Measurements from ENCODE around the gene ADK. TPM values are rescaled to one million over a fixed set of nuclear protein-coding genes. Genes with fewer than 3 reads are reported as not detected.

Gene ADK
- total and polyA plus RNA-seq, 2 of the 4 experiments (the other 2 are of a cell fraction) = 30.6 to 40.9 TPM

DNA sequence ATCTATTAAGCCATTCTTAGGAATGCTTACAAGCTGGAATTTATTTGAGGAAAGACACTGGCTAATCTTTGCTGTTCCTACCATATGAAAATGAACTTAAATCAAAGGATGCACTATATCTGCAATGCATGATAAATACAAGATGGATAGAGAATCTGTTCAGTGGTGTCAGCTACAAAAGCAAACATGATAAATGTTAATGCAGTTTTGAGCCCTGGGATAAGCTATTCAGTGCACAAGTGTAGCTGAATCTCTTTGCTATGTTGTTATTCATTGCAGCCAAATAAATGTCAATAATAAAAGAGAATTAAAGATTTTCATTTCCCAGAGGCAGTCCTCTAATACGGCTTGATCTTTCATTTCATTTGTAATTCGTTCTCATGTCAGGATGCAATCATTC is 451.6 kb downstream of the ADK start:
- H3K9ac ChIP-seq (ENCODE audit: low read depth, low read length) = no peak overlapping the region
- no peak overlapping the region for H3K27ac ChIP-seq (ENCODE audit: insufficient read depth, low read length)
- peaks cover 3% of the 10 kb centered on the region; the same call in 1 of the 2 replicates for H3K9me1 ChIP-seq (ENCODE audit: insufficient read depth, low read length)
- intact Hi-C loops (cut with micrococcal nuclease) (no loop called here), dilution Hi-C loops (cut with HindIII; ENCODE audit: low sequenced_read_pairs, unreplicated experiment) (no loop called here), in situ Hi-C loops (cut with MboI; ENCODE audit: low sequenced_read_pairs) (no loop called here)
- H4K91ac ChIP-seq (ENCODE audit: insufficient read depth, low read depth, low read length) = no peak overlapping the region
- no peak overlapping the region for H4K5ac ChIP-seq (ENCODE audit: low read depth, low read length)
- no CpG with 5 or more reads among the region's 2 CpGs for WGBS, 2 experiments (ENCODE audit: extremely low coverage in 2 of 2, insufficient read length in 1 of 2)
- no peak overlapping the region for H3K18ac ChIP-seq (ENCODE audit: low read depth, low read length)
- DNase-seq = no peak
- H2AFZ ChIP-seq (replicated peaks; ENCODE audit: low read length, poor library complexity) = no peak overlapping the region
- no peak overlapping the region for H2BK20ac ChIP-seq (ENCODE audit: low read depth, low read length)
- no TSS peak for BruUV-seq (replicated peaks)
- H3K36me3 ChIP-seq (ENCODE audit: control insufficient read depth, insufficient read depth, low read length) = no peaks in the 10 kb centered on the region
- H4K8ac ChIP-seq (ENCODE audit: low read depth in 2 of 2, low read length in 2 of 2) = no peak overlapping the region
- H3K4ac ChIP-seq (ENCODE audit: low read depth, low read length) = no peak overlapping the region
- no peaks in the 10 kb centered on the region for H3K27me3 ChIP-seq (ENCODE audit: control insufficient read depth, insufficient read depth, low read length)
- H2AK5ac ChIP-seq (ENCODE audit: low read depth, low read length) = no peak overlapping the region
- H3K4me1 ChIP-seq (ENCODE audit: control insufficient read depth, insufficient read depth, low read length) = no peaks in the 10 kb centered on the region
- no peak overlapping the region for H2BK120ac ChIP-seq (ENCODE audit: low read depth, low read length)
- no peak overlapping the region for H2AK9ac ChIP-seq (replicated peaks; ENCODE audit: low read depth, low read length, poor library complexity)
- POLR2A ChIA-PET (ENCODE audit: unreplicated experiment) = no interaction called here
- no peak overlapping the region for H3K23ac ChIP-seq (ENCODE audit: low read depth, low read length)
- H3K9me3 ChIP-seq (ENCODE audit: control insufficient read depth, insufficient read depth, low read length) = no peaks in the 10 kb centered on the region
- H3K79me1 ChIP-seq (ENCODE audit: low read depth in 1 of 2, low read length in 2 of 2) = no peaks in the 10 kb centered on the region
- TF ChIP-seq RAD21 (IDR thresholded peaks at IDR 0.05; ENCODE audit: low read length) = no peak
- no peak for TF ChIP-seq MAFK (IDR thresholded peaks at IDR 0.05; ENCODE audit: low read depth, low read length)
- no peak for TF ChIP-seq NFE2L2 (IDR thresholded peaks at IDR 0.05; ENCODE audit: low read depth, low read length)
- TF ChIP-seq, protein P1, sequence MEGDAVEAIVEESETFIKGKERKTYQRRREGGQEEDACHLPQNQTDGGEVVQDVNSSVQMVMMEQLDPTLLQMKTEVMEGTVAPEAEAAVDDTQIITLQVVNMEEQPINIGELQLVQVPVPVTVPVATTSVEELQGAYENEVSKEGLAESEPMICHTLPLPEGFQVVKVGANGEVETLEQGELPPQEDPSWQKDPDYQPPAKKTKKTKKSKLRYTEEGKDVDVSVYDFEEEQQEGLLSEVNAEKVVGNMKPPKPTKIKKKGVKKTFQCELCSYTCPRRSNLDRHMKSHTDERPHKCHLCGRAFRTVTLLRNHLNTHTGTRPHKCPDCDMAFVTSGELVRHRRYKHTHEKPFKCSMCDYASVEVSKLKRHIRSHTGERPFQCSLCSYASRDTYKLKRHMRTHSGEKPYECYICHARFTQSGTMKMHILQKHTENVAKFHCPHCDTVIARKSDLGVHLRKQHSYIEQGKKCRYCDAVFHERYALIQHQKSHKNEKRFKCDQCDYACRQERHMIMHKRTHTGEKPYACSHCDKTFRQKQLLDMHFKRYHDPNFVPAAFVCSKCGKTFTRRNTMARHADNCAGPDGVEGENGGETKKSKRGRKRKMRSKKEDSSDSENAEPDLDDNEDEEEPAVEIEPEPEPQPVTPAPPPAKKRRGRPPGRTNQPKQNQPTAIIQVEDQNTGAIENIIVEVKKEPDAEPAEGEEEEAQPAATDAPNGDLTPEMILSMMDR (conservative IDR thresholded peaks at IDR 0.05; ENCODE audit: low read depth, low read length) = no peak
- TF ChIP-seq POLR2A (IDR thresholded peaks at IDR 0.05; ENCODE audit: low read depth, low read length) = no peak
- no peak for TF ChIP-seq RCOR1 (IDR thresholded peaks at IDR 0.05; ENCODE audit: insufficient replicate concordance, low read length)
- no peak for TF ChIP-seq CHD1 (IDR thresholded peaks at IDR 0.05; ENCODE audit: low read depth, low read length)
- TF ChIP-seq MAZ (IDR thresholded peaks at IDR 0.05; ENCODE audit: borderline replicate concordance, low read depth, low read length) = no peak
- TF ChIP-seq SMC3 (IDR thresholded peaks at IDR 0.05; ENCODE audit: low read depth, low read length) = no peak
- H3K56ac ChIP-seq (ENCODE audit: extremely low read depth, insufficient read depth, low read length) = no peak overlapping the region
- CTCF ChIA-PET = no interaction called here
- no peak overlapping the region for H2BK15ac ChIP-seq (ENCODE audit: low read depth, low read length)
- ATAC-seq (ENCODE audit: low read depth) = no peak
- no peak overlapping the region for H3K4me2 ChIP-seq (ENCODE audit: low read depth, low read length)
- no peak overlapping the region for H3K4me3 ChIP-seq (ENCODE audit: insufficient read depth, low read depth, low read length)
- no peak overlapping the region for H2BK5ac ChIP-seq (ENCODE audit: low read depth, low read length, poor library complexity, severe bottlenecking)
- no peak overlapping the region for H3K14ac ChIP-seq (replicated peaks; ENCODE audit: low read depth, low read length)
- no peaks in the 10 kb centered on the region for H4K20me1 ChIP-seq (ENCODE audit: insufficient read depth, low read length)

All from IMR-90 (cell line).